Measurements from ENCODE around the gene MVD.

MVD gene

DNA sequence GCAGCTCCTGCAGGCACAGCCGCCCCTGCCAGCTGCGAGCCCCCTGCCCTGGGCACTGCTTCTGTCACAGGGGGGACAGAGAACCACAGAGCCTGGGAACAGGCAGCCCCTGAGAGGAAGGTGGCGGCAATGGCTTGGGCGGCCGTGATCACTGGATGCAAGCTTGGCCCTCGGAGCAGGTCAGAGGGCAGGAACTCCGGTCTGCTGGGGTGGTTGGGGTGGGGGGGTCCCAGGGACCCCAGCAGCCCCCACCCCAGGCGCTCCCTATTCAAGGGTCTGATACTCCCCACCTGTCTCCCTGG is 10.2 kb downstream of the MVD start:
- H3K9ac ChIP-seq, result 0 out of 2 replicates have a peak overlapping the region, but pooled peaks have one; percentile 29
- peak overlapping the region; percentile 96 for H3K27ac ChIP-seq
- H3K4me3 ChIP-seq, result no peak overlapping the region
- H3K9me3 ChIP-seq, result no peaks in the 10 kb centered on the region
- H3K27me3 ChIP-seq, result no peaks in the 10 kb centered on the region
- H3K4me2 ChIP-seq, result peak overlapping the region; percentile 100
- no peak for TF ChIP-seq Cebpa-rat (IDR thresholded peaks at IDR 0.05)
- H4K20me1 ChIP-seq, result peaks cover 30% of the 10 kb centered on the region
- H3K4me1 ChIP-seq, result peaks cover 87% of the 10 kb centered on the region
- peaks cover 42% of the 10 kb centered on the region for H3K36me3 ChIP-seq

- H3K4me3 ChIP-seq, result peak overlapping the region; percentile 91
- peak overlapping the region; percentile 100 for H3K4me2 ChIP-seq
- peaks cover 35% of the 10 kb centered on the region for H4K20me1 ChIP-seq
- peaks cover 87% of the 10 kb centered on the region for H3K4me1 ChIP-seq
- no peaks in the 10 kb centered on the region for H3K27me3 ChIP-seq
- peak overlapping the region; percentile 69 for H3K9ac ChIP-seq
- no peak for TF ChIP-seq Cebpa-rat (IDR thresholded peaks at IDR 0.05)
- H3K36me3 ChIP-seq, result peaks cover 48% of the 10 kb centered on the region
- peak overlapping the region; percentile 96 for H3K27ac ChIP-seq
- no peaks in the 10 kb centered on the region for H3K9me3 ChIP-seq
Observed at GRCh38 chr16:88651989-88652761, 10.7 kb downstream of the MVD start.

- peak overlapping the region; percentile 91 for H3K4me3 ChIP-seq
- peaks cover 55% of the 10 kb centered on the region for H3K36me3 ChIP-seq
- peaks cover 42% of the 10 kb centered on the region for H4K20me1 ChIP-seq
- H3K27ac ChIP-seq, result peak overlapping the region; percentile 96
- peak overlapping the region; percentile 100 for H3K4me2 ChIP-seq
- no peak for TF ChIP-seq Cebpa-rat (IDR thresholded peaks at IDR 0.05)
- H3K4me1 ChIP-seq, result peaks cover 87% of the 10 kb centered on the region
- H3K27me3 ChIP-seq, result no peaks in the 10 kb centered on the region
- peak overlapping the region; percentile 69 for H3K9ac ChIP-seq
- no peaks in the 10 kb centered on the region for H3K9me3 ChIP-seq
Observed at GRCh38 chr16:88651276-88651988, 11.5 kb downstream of the MVD start.

GRCh38 chr16:88650749-88651275 is 12.1 kb downstream of the MVD start, which contains the start of gene CYBA:
Gene CYBA, minus strand, starts transcription at chr16:88651053. Its CDS starts 40 bp downstream, at chr16:88651013.
- Histone ChIP-seq H3K4me3 (peak within 1 kb of the TSS; percentile 91), H3K9me3 (no peaks in the 10 kb centered on the region), H3K27ac (peak within 1 kb of the TSS; percentile 96), H3K27me3 (no peaks in the 10 kb centered on the region), H3K4me1 (peaks cover 87% of the 10 kb centered on the region), H3K4me2 (peak within 1 kb of the TSS; percentile 100), H3K36me3 (peaks cover 61% of the 10 kb centered on the region), H4K20me1 (peaks cover 49% of the 10 kb centered on the region), H3K9ac (peak within 1 kb of the TSS; percentile 97)
- no peak for TF ChIP-seq Cebpa-rat (IDR thresholded peaks at IDR 0.05)

GRCh38 chr16:88649924-88650748 is 12.8 kb downstream of the MVD start:
- TF ChIP-seq Cebpa-rat (IDR thresholded peaks at IDR 0.05), result peak; percentile 38; the same call in 1 of the 2 replicates
- Histone ChIP-seq H3K27ac (peak overlapping the region; percentile 96), H3K9me3 (no peaks in the 10 kb centered on the region), H3K4me1 (peaks cover 87% of the 10 kb centered on the region), H3K27me3 (no peaks in the 10 kb centered on the region), H3K4me2 (peak overlapping the region; percentile 100), H3K4me3 (peak overlapping the region; percentile 91), H3K36me3 (peaks cover 63% of the 10 kb centered on the region), H4K20me1 (peaks cover 55% of the 10 kb centered on the region), H3K9ac (peak overlapping the region; percentile 97)

DNA sequence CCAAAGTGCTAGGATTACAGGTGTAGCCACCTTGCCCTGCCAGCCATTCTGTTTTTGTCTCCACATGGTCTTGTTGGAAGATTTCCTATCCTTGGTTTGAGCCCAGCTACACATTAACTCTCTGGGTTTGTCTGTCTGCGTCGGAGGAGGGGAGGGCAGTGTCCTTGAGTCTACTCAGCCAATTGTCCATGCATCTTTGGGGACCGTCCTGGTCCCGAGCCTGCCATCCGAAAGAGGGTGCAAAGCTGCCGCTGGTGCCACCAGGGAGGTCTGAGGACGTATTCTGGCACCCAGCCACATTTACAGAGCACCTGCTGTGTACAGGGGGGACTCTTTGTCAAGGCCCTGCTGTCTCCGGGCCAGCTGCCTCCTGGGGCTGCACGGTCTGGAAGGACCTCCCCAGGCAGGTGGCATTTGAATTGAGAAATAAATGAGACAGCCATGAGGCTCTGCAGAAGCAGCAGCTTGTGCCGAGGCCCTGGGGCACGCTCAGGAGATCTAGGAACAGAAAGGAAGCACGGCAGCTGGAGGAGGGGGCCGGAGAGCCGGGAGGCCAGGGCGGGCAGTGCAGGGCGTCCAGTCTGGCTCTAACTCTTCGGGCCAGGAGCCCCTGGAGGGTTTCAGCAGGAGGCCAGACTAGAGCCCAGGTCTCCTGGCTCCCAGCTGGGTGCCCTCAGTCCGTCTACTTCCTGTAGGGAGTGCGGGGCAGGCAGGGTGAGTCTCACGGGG is 13.5 kb downstream of the MVD start:
- peaks cover 63% of the 10 kb centered on the region for H4K20me1 ChIP-seq
- H3K9me3 ChIP-seq, result no peaks in the 10 kb centered on the region
- TF ChIP-seq Cebpa-rat (IDR thresholded peaks at IDR 0.05), result no peak
- H3K36me3 ChIP-seq, result peaks cover 63% of the 10 kb centered on the region
- H3K4me1 ChIP-seq, result peaks cover 87% of the 10 kb centered on the region
- H3K4me3 ChIP-seq, result peak overlapping the region; percentile 91
- H3K27ac ChIP-seq, result peak overlapping the region; percentile 96
- peak overlapping the region; percentile 97 for H3K9ac ChIP-seq
- no peaks in the 10 kb centered on the region for H3K27me3 ChIP-seq
- H3K4me2 ChIP-seq, result peak overlapping the region; percentile 100

DNA sequence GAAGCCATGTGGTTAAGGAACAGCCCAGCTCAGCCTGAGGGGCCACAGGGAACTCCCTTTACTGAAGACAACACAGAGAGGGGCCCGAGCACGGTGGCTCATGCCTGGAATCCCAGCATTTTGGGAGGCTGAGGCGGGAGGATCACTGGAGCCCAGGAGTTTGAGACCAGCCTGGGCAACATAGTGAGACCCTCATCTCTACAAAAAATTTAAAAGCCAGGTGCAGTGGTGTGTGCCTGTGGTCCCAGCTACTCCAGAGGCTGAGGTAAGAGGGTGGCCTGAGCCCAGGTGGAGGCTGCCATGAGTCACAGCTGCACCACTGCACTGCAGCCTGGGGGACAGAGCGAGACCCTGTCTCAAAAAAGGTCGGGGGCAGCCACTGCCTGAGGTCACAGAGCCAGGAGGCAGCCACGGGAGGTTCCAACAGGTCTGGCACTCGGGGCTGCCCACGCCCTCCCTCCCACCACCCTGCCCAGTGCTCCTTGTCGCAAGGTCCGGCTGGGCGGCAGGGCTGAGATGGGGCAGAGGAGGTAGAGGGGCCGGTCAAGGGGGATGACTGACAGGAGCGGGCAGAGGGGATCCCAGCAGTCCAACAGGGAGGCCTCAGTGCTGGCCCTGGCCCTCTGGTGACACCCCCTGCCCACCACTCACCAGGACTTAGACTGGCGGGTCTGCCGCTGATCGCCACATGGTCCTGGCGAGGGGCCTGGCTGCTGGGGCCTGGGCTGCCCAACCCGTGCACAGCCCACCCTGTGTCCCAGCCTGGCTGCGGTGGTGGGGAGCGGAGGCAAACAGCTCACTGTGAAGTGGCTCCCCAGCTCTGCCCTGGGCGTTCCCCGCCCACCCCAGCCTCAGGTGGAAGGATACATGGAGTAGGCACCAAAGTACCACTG is 15.5 kb downstream of the MVD start:
- no peaks in the 10 kb centered on the region; the same call in 1 of the 2 replicates for H3K27me3 ChIP-seq
- H3K4me1 ChIP-seq, result peaks cover 87% of the 10 kb centered on the region
- peak overlapping the region; percentile 100 for H3K4me2 ChIP-seq
- peaks cover 83% of the 10 kb centered on the region for H4K20me1 ChIP-seq
- H3K36me3 ChIP-seq, result peaks cover 61% of the 10 kb centered on the region
- H3K27ac ChIP-seq, result peak overlapping the region; percentile 70
- peak overlapping the region; percentile 91 for H3K4me3 ChIP-seq
- peak overlapping the region; percentile 97 for H3K9ac ChIP-seq
- no peaks in the 10 kb centered on the region for H3K9me3 ChIP-seq
- no peak for TF ChIP-seq Cebpa-rat (IDR thresholded peaks at IDR 0.05)

DNA sequence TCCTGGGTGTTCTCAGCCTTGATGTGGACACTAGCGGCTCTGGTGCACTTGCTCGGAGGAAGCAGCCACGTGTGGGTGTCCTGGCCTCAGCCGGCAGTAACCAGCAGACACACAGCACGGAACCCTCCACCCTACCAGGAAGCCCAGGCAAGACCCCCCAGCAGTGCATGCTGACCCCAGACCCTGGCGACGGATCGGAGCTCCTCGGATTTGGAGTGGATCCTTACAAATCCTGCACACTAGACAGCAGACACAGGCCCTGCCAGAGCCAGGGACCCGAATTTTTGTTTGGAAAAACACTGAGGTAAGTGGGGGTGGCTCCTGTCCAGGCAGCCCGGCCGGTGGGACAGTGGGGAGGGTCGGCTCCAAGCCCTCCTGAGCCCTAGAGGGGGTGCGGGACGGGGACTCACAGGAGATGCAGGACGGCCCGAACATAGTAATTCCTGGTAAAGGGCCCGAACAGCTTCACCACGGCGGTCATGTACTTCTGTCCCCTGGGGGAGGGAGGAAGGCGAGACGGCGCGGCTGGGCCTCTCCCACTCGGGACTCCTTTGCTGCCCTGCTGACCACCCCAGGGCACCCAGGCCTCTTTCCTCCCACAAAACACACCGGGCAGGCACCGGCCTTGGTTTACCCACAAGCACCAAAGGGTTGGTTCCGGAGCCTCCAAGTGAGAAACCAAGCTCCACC is 16.4 kb downstream of the MVD start:
- Histone ChIP-seq H3K4me3 (no peak overlapping the region), H3K9me3 (no peaks in the 10 kb centered on the region), H4K20me1 (peaks cover 92% of the 10 kb centered on the region), H3K4me2 (peak overlapping the region; percentile 100), H3K4me1 (peaks cover 84% of the 10 kb centered on the region), H3K36me3 (peaks cover 60% of the 10 kb centered on the region), H3K27ac (peak overlapping the region; percentile 70), H3K9ac (peak overlapping the region; percentile 97), H3K27me3 (peaks cover 5% of the 10 kb centered on the region)
- TF ChIP-seq Cebpa-rat (IDR thresholded peaks at IDR 0.05), result no peak
